ENCODE measurements around the gene SETD5. TPM values are rescaled to one million over a fixed set of nuclear protein-coding genes. Genes with fewer than 3 reads are reported as not detected.

SETD5 gene
- total and polyA plus RNA-seq, 10 donors = 9.7 to 159 (median 118) TPM

DNA sequence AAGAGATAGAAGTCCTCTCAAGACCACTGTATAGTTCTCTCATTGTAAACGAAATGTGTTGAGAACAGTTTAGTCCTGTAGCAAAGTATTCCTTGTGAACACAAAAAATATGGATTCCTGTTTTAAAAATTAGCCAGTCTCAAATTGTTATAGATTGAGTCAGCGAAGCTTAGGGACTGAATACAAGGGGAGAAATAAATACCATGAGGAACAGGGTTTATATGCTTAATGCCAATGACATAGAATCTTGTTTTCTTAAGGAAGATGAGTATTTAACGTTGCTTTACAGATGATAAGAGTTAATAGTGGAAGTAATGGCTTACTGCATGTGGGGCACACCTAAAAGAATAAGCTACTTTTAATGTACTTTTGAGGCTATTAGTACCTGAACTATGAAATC lies 37.9 kb downstream of the SETD5 start:
- H3K9me3 ChIP-seq = no peaks in the 10 kb centered on the region
- peaks cover 0 to 9% (median 0%) of the 10 kb centered on the region in 6 donors for H3K4me1 ChIP-seq
- H3K4me3 ChIP-seq = no peak overlapping the region
- no peak for DNase-seq
- no peaks in the 10 kb centered on the region for H3K27me3 ChIP-seq (replicated peaks in 1 of 7)
- H3K36me3 ChIP-seq = peaks cover 5 to 100% (median 92%) of the 10 kb centered on the region in 6 donors
- H3K27ac ChIP-seq = no peak overlapping the region
- WGBS, 5 donors = 90 to 97% (median 93%) methylated on average over 3 of the region's 3 CpGs
- TF ChIP-seq, protein P1, sequence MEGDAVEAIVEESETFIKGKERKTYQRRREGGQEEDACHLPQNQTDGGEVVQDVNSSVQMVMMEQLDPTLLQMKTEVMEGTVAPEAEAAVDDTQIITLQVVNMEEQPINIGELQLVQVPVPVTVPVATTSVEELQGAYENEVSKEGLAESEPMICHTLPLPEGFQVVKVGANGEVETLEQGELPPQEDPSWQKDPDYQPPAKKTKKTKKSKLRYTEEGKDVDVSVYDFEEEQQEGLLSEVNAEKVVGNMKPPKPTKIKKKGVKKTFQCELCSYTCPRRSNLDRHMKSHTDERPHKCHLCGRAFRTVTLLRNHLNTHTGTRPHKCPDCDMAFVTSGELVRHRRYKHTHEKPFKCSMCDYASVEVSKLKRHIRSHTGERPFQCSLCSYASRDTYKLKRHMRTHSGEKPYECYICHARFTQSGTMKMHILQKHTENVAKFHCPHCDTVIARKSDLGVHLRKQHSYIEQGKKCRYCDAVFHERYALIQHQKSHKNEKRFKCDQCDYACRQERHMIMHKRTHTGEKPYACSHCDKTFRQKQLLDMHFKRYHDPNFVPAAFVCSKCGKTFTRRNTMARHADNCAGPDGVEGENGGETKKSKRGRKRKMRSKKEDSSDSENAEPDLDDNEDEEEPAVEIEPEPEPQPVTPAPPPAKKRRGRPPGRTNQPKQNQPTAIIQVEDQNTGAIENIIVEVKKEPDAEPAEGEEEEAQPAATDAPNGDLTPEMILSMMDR (IDR thresholded peaks at IDR 0.05 in 8 of 11, conservative IDR thresholded peaks at IDR 0.05 in 3 of 11) = no peak
- TF ChIP-seq POLR2AphosphoS5 (IDR thresholded peaks at IDR 0.05) (no peak), POLR2A (IDR thresholded peaks at IDR 0.05) (no peak)
- intact Hi-C loops (cut with DNase I; ENCODE audit: low total_unique reads) = no loop called here

DNA sequence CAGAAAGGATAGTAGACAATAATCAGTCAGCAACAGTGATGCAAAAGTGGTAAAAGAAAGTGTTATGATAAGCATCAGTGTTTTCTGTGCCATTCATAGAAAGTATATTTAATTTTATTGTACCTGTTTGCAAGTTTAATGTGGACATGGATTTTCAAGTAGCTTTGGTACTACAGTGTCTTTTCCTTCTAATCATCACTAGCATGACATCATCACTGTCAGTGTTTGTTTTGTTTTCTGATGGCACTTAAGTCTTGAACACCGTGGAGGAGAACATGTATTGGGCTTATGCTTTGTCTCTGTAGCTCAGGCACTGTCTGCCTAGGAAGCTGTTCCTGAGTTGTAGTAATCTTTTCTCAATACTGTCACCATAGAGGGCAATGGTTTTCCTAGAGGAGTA lies 41.9 kb downstream of the SETD5 start:
- H3K4me3 ChIP-seq = no peak overlapping the region
- peaks cover 0 to 6% (median 0%) of the 10 kb centered on the region in 6 donors for H3K4me1 ChIP-seq
- no peak for TF ChIP-seq POLR2AphosphoS5 (IDR thresholded peaks at IDR 0.05)
- TF ChIP-seq, protein P1 (IDR thresholded peaks at IDR 0.05 in 8 of 11, conservative IDR thresholded peaks at IDR 0.05 in 3 of 11) = no peak
- no peak for TF ChIP-seq POLR2A (IDR thresholded peaks at IDR 0.05)
- intact Hi-C loops (cut with DNase I; ENCODE audit: low total_unique reads) = no loop called here
- DNase-seq = no peak
- H3K27me3 ChIP-seq (replicated peaks in 1 of 7) = no peaks in the 10 kb centered on the region
- no peaks in the 10 kb centered on the region for H3K9me3 ChIP-seq
- WGBS, 5 donors = 48 to 89% (median 65%) methylated on average over 1 of the region's 1 CpG
- no peak overlapping the region for H3K27ac ChIP-seq
- peaks cover 4 to 100% (median 95%) of the 10 kb centered on the region in 6 donors for H3K36me3 ChIP-seq

- intact Hi-C loops (cut with DNase I; ENCODE audit: low total_unique reads) = no loop called here
- TF ChIP-seq POLR2A (IDR thresholded peaks at IDR 0.05) (no peak), POLR2AphosphoS5 (IDR thresholded peaks at IDR 0.05) (no peak)
- TF ChIP-seq, protein P1 (IDR thresholded peaks at IDR 0.05 in 8 of 11, conservative IDR thresholded peaks at IDR 0.05 in 3 of 11) = no peak
These were observed 44.2 kb downstream of the SETD5 start for GRCh38 chr3:9441501-9442221.

GRCh38 chr3:9448071-9448470 lies 50.7 kb downstream of the SETD5 start:
- intact Hi-C loops (cut with DNase I; ENCODE audit: low total_unique reads) = no loop called here
- 88 to 94% (median 94%) methylated on average over 4 of the region's 4 CpGs for WGBS, 5 donors
- TF ChIP-seq, protein P1 (IDR thresholded peaks at IDR 0.05 in 8 of 11, conservative IDR thresholded peaks at IDR 0.05 in 3 of 11) = no peak
- TF ChIP-seq POLR2AphosphoS5 (IDR thresholded peaks at IDR 0.05) = no peak
- no peak for TF ChIP-seq POLR2A (IDR thresholded peaks at IDR 0.05)
- Histone ChIP-seq H3K27me3 (replicated peaks in 1 of 7) (no peaks in the 10 kb centered on the region), H3K4me3 (no peak overlapping the region), H3K4me1 (peaks cover 0 to 22% (median 8%) of the 10 kb centered on the region in 6 donors), H3K36me3 (peaks cover 15 to 100% (median 82%) of the 10 kb centered on the region in 6 donors), H3K27ac (no peak overlapping the region), H3K9me3 (no peaks in the 10 kb centered on the region)
- DNase-seq = no peak

More at GRCh38 chr3:9441501-9442221, 44.2 kb downstream of the SETD5 start:
- H3K4me1 ChIP-seq = peaks cover 0 to 6% (median 0%) of the 10 kb centered on the region in 6 donors
- H3K27me3 ChIP-seq (replicated peaks in 1 of 7) = no peaks in the 10 kb centered on the region
- DNase-seq = no peak
- H3K36me3 ChIP-seq = peaks cover 6 to 100% (median 95%) of the 10 kb centered on the region in 6 donors
- WGBS, 5 donors = 92 to 96% (median 95%) methylated on average over 11 of the region's 11 CpGs
- no peaks in the 10 kb centered on the region for H3K9me3 ChIP-seq
- H3K4me3 ChIP-seq = no peak overlapping the region
- H3K27ac ChIP-seq = no peak overlapping the region
